ENCODE measurements around the gene TIAM2. TPM values are rescaled to one million over a fixed set of nuclear protein-coding genes. Genes with fewer than 3 reads are reported as not detected.

TIAM2 gene
- total and polyA plus RNA-seq, 2 donors (not counting 3 experiments of a cell fraction or from before 2014, with no cell fraction given), result 9.6 to 18.5 TPM

- H3K9me1 ChIP-seq (replicated peaks; ENCODE audit: control insufficient read depth, extremely low read depth, insufficient read depth, low read length), result no peaks in the 10 kb centered on the region
- H2AFZ ChIP-seq (ENCODE audit: low read depth, low read length), result no peak overlapping the region
- no TSS peak for BruUV-seq (replicated peaks)
- no peak overlapping the region for H3K4me2 ChIP-seq (ENCODE audit: insufficient read depth, low read length)
- H3K4me3 ChIP-seq (replicated peaks in 1 of 3; ENCODE audit: insufficient read depth in 1 of 3, low read depth in 1 of 3, low read length in 3 of 3), result no peak overlapping the region
- H3K4me1 ChIP-seq (ENCODE audit: control insufficient read depth, extremely low read depth, insufficient read depth, low read length), result no peaks in the 10 kb centered on the region
- H3K9me3 ChIP-seq (replicated peaks; ENCODE audit: control insufficient read depth, insufficient read depth, low read length), result no peaks in the 10 kb centered on the region
- CTCF ChIA-PET, result interaction anchor here (1.2 kb wide), 1 partner anchor 19 kb away, joined by 3 read pairs; no protein-coding TSS in a partner anchor
- H3K27ac ChIP-seq (ENCODE audit: insufficient read depth, low read depth, low read length), result no peak overlapping the region
- H3K27me3 ChIP-seq (ENCODE audit: control insufficient read depth in 2 of 2, insufficient read depth in 2 of 2, low read length in 2 of 2), result no peaks in the 10 kb centered on the region
- TF ChIP-seq EZH2 (IDR thresholded peaks at IDR 0.05; ENCODE audit: borderline replicate concordance, low read depth, low read length, severe bottlenecking) (no peak), FOS (IDR thresholded peaks at IDR 0.05; ENCODE audit: borderline replicate concordance, insufficient read depth, low read length) (no peak), MYC (IDR thresholded peaks at IDR 0.05; ENCODE audit: low read depth, low read length) (no peak), CTCF (IDR thresholded peaks at IDR 0.05; ENCODE audit: extremely low read depth in 1 of 2, insufficient read depth in 1 of 2, low read depth in 1 of 2, low read length in 2 of 2) (no peak), POLR2AphosphoS5 (IDR thresholded peaks at IDR 0.05; ENCODE audit: insufficient read depth, low read depth, low read length) (no peak), JUN (IDR thresholded peaks at IDR 0.05; ENCODE audit: borderline replicate concordance, insufficient read depth, insufficient read length, low read depth) (no peak), GATA2 (IDR thresholded peaks at IDR 0.05; ENCODE audit: insufficient read depth, insufficient read length, low read depth, low read length) (no peak), POLR2A (IDR thresholded peaks at IDR 0.05; ENCODE audit: low read depth, low read length) (no peak)
- TF ChIP-seq, protein P1, sequence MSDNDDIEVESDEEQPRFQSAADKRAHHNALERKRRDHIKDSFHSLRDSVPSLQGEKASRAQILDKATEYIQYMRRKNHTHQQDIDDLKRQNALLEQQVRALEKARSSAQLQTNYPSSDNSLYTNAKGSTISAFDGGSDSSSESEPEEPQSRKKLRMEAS (IDR thresholded peaks at IDR 0.05; ENCODE audit: insufficient read depth, insufficient read length), result no peak
- no peaks in the 10 kb centered on the region for H3K79me2 ChIP-seq (ENCODE audit: control insufficient read depth, insufficient read depth, low read length)
- no peak for DNase-seq (ENCODE audit: low read depth, low spot score)
- POLR2A ChIA-PET, result no interaction called here
- no peak overlapping the region for H3K9ac ChIP-seq (replicated peaks; ENCODE audit: extremely low read depth, insufficient read depth, low read length)
- dilution Hi-C loops (cut with MboI; ENCODE audit: extremely low pct_ligation_motif_present, low sequenced_read_pairs), result no loop called here
- no peak for FAIRE-seq
- H4K20me1 ChIP-seq (replicated peaks; ENCODE audit: control insufficient read depth, extremely low read depth, insufficient read depth, low read length), result no peaks in the 10 kb centered on the region
- H3K36me3 ChIP-seq (ENCODE audit: control insufficient read depth in 2 of 2, extremely low read depth in 1 of 2, insufficient read depth in 2 of 2, low read length in 2 of 2), result no peaks in the 10 kb centered on the region
- intact Hi-C loops (cut with micrococcal nuclease), result no loop called here
Measured at GRCh38 chr6:155117256-155117655, 122.1 kb downstream of the TIAM2 start.

Data from endothelial cell of umbilical vein (primary cell).